K562 (cell line): ENCODE results near the gene TMC8. TPM values are rescaled to one million over a fixed set of nuclear protein-coding genes. Genes with fewer than 3 reads are reported as not detected.
A peak's percentile ranks its signal among the peaks of the same experiment; 100 is the strongest.

Experiments used
- CCNT2 ChIP-seq: IDR thresholded peaks from 2 replicates; pipeline ENCODE4 v1.6.1; 2011; ENCODE audit warnings: borderline replicate concordance, low read depth, mild to moderate bottlenecking, moderate library complexity, mixed read lengths, low read length; ENCODE audit not compliant: insufficient read length; ENCODE audit errors: extremely low read depth
- CREB3 ChIP-seq: fragments of 450-650 bp; conservative IDR thresholded peaks from 2 replicates; pipeline ENCODE4 v1.6.1; 2016; ENCODE audit warnings: missing genetic modification characterization, low read depth, mild to moderate bottlenecking, missing compliant biosample characterization, moderate library complexity
- HIVEP1 ChIP-seq: fragments of 250-450 bp; sonication (Bioruptor Pico); IDR thresholded peaks from 2 replicates; pipeline ENCODE4 v1.4.0; 2020; ENCODE audit warnings: mild to moderate bottlenecking
- HMBOX1 ChIP-seq: sonication (generic); IDR thresholded peaks from 2 replicates; pipeline ENCODE4 v1.6.1; 2016
- KAT7 ChIP-seq: sonication (generic); formaldehyde crosslinking; IDR thresholded peaks from 2 replicates; pipeline ENCODE4 v1.8.0; 2022; ENCODE audit warnings: missing genetic modification reagents, mild to moderate bottlenecking, borderline replicate concordance
- L3MBTL2 ChIP-seq: fragments of 450-650 bp; IDR thresholded peaks from 2 replicates; pipeline ENCODE4 v1.6.1; 2016; ENCODE audit warnings: mild to moderate bottlenecking, moderate library complexity
- MAX ChIP-seq: sonication (generic); formaldehyde crosslinking; IDR thresholded peaks from 2 replicates; pipeline ENCODE4 v1.9.0; 2022; ENCODE audit warnings: mild to moderate bottlenecking, missing genetic modification reagents
- NCOR1 ChIP-seq: fragments of 450-650 bp; IDR thresholded peaks from 2 replicates; pipeline ENCODE4 v1.6.1; 2016; ENCODE audit warnings: mild to moderate bottlenecking, moderate library complexity
- NR2C1 ChIP-seq, 2 experiments: fragments of 450-650 bp; IDR thresholded peaks; 2 replicates each; pipeline ENCODE4 v1.6.1; 2017; ENCODE audit warnings: mild to moderate bottlenecking in 2 of 2, antibody characterized with exemption in 1 of 2, inconsistent platforms in 1 of 2, missing compliant biosample characterization in 1 of 2, missing genetic modification characterization in 1 of 2
- NR4A1 ChIP-seq, 2 experiments: fragments of 250-450 bp in 1 of 2; fragments of 450-650 bp in 1 of 2; sonication (Bioruptor Pico) in 1 of 2; IDR thresholded peaks; 2 replicates each; pipeline versions ENCODE4 v1.4.0 to v1.6.1; 2016 to 2020; ENCODE audit warnings: mild to moderate bottlenecking in 2 of 2, missing compliant biosample characterization in 1 of 2, missing genetic modification characterization in 1 of 2, moderate library complexity in 1 of 2
- RREB1 ChIP-seq: fragments of 250-450 bp; sonication (Bioruptor Pico); IDR thresholded peaks from 2 replicates; pipeline ENCODE4 v1.4.0; 2020
- SMAD4 ChIP-seq: fragments of 250-450 bp; sonication (Bioruptor Pico); conservative IDR thresholded peaks from 2 replicates; pipeline ENCODE4 v1.8.0; 2021; ENCODE audit warnings: inconsistent platforms, mild to moderate bottlenecking, moderate library complexity
- TFE3 ChIP-seq: fragments of 450-650 bp; formaldehyde crosslinking; IDR thresholded peaks from 2 replicates; pipeline ENCODE4 v1.4.0; 2020; ENCODE audit warnings: mild to moderate bottlenecking, mixed read lengths
- ZBTB7A ChIP-seq: IDR thresholded peaks from 2 replicates; pipeline ENCODE4 v1.6.1; 2011; ENCODE audit warnings: low read depth, mild to moderate bottlenecking, low read length, moderate library complexity, borderline replicate concordance; ENCODE audit not compliant: control insufficient read depth
- ZNF146 ChIP-seq: IDR thresholded peaks from one replicate; pipeline ENCODE4 v1.6.1; 2018; ENCODE audit warnings: missing compliant biosample characterization; ENCODE audit not compliant: unreplicated experiment
- polyA plus RNA-seq, 8 experiments: library from polyadenylated mRNA; depleted of rRNA in 4 of 8; stranded (reverse) in 5 of 8; unstranded in 3 of 8; fragments of >200 nt; fragmentation: Nextera tagmentation in 2 of 8; fragmentation: Illumina TruSeq in 1 of 8; extraction: Ambion mirVana in 2 of 8; extraction: Trizol in 1 of 8; gene quantifications; 2 replicates each; pipeline versions ENCODE4 v1.2.1 to v1.2.3, GENCODE V29; 2011 to 2014; ENCODE audit warnings: inconsistent platforms in 1 of 8, missing spikeins in 1 of 8
- total RNA-seq, 7 experiments: library from RNA; depleted of rRNA in 6 of 7; stranded (reverse); fragments of >200 nt in 6 of 7; fragmentation: Illumina TruSeq in 2 of 7; extraction: Trizol in 2 of 7; gene quantifications; 2 replicates each; pipeline versions ENCODE4 v1.2.1 to v1.2.3, GENCODE V29; 2011 to 2021; ENCODE audit warnings: low replicate concordance in 1 of 7

Gene TMC8
- total and polyA plus RNA-seq, 9 of the 15 experiments (the other 6 are each of a cell fraction or from before 2014, with no cell fraction given), result 0.13 to 10.9 (median 2.8) TPM

GRCh38 chr17:78130437-78131101, at the start of gene TMC8 (continued):
- TF ChIP-seq CREB3 (peak; percentile 50; the same call in 1 of the 2 replicates), HIVEP1 (CRISPR knock-in tag) (no peak), RREB1 (CRISPR knock-in tag) (0 out of 2 replicates have a peak, but pooled peaks have one; percentile 61), MAX (CRISPR knock-in tag) (peak; percentile 61; the same call in 1 of the 2 replicates), KAT7 (0 out of 2 replicates have a peak, but pooled peaks have one; percentile 51), HMBOX1 (peak; percentile 1; the same call in 1 of the 2 replicates), ZBTB7A (peak; percentile 68; the same call in 1 of the 2 replicates), CCNT2 (no peak), NCOR1 (peak; percentile 0; the same call in 1 of the 2 replicates), NR4A1 (CRISPR knock-in tag; IDR thresholded peaks at IDR 0.05) (no peak; the same call in 1 of the 2 replicates), NR4A1 (tag; IDR thresholded peaks at IDR 0.05) (0 out of 2 replicates have a peak, but pooled peaks have one; percentile 49), TFE3 (CRISPR knock-in tag) (peak; percentile 4; the same call in 1 of the 2 replicates), ZNF146 (CRISPR knock-in tag) (no peak), NR2C1 (IDR thresholded peaks at IDR 0.05) (peak; percentile 56; the same call in 1 of the 2 replicates), NR2C1 (tag; IDR thresholded peaks at IDR 0.05) (no peak), L3MBTL2 (peak; percentile 39; the same call in 1 of the 2 replicates), SMAD4 (CRISPR knock-in tag) (peak; percentile 78; the same call in 1 of the 2 replicates)
